Activated CD8-positive, alpha-beta memory T cell treated with anti-CD3 and anti-CD28 coated beads, Interleukin-2, amount 50 U/mL, for 24 hours (primary cell): ENCODE results near the gene MARS1.
"Not testable (repeated sequence)": the region's sequence is repeated elsewhere in the genome, so short reads cannot be mapped to it uniquely, and the experiment has no call there.

Experiments used
- DNase-seq: peaks from one replicate; pipeline ENCODE4 v3.0.0-alpha.2; 2020; ENCODE audit errors: extremely low read depth

Gene MARS1

DNA sequence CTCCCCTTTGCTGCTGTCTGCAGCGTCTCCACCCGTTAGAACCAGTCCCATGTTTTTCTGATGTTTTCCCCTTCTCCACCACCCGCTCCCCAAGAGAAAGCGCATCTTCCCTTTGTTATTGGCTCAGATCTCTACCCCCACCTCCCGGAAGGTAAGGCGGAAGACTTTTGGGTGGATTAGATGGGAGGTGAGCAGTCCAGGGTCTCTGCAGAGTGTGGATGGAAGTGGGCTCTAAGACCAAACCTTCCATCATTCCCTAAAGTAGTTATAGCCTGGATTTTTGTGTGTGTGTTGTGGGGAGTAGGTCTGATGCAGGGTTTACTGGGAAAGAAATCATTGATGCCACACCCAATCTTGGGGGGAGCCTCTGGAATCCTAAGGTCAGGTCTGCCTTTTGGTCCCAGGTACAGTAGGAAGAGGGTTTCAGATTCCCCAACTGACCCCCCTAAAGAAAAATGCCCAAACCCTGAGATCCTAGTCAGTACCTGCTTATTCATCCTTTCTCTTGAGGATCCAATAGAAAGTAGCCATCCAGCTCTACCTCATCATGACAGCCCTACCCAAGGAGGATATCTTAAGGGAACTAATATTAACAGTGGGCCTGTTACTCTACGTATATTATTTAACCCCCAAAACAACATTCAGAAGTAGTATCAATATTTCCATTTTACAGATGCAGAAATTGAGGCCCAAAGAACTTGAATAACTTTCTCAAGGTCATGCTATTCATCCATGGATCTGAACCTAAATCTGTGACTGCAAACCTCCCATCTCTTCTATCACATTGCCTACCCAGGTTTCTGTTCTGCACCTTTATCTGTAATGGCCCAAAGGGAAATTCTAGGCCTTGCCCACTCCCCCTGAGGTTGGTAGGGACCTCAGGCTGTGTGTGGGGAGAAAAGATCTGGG, 63.0 kb downstream of the MARS1 start:
- no peak for DNase-seq

DNA sequence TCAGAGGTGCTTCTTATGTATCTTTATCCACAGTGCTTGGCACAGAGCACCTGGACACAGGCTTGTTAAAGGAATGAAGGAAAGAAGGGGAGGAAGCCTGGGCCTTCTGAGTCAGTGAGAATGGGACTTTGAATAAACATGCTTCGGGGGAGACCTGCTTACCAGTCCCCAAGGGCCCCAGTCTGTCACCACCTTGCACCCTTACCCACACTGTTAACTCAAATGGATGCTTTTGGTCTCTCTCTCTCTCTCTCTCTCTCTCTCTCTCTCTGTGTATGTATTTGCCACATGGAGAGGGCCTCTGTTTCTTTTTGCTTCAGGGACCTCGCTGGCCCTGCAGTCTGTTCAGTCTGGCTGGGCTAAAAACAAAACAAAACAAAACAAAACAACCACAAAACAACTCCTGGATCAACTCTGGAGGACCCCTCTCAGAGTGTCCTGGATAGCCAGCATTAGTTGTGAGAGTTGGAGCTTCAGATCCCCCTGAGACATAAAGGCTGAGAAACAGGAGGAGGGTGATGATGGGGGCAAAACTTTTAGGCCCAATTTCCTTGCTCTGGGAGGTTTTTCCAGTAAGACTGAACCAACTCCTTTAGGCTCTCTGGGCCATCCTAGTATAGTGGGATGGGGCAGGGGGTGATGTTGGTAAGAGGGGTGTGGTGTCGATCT, 63.9 kb downstream of the MARS1 start:
- no peak for DNase-seq

- DNase-seq: no peak
Observed at GRCh38 chr12:57552306-57552651, 64.4 kb downstream of the MARS1 start.

DNA sequence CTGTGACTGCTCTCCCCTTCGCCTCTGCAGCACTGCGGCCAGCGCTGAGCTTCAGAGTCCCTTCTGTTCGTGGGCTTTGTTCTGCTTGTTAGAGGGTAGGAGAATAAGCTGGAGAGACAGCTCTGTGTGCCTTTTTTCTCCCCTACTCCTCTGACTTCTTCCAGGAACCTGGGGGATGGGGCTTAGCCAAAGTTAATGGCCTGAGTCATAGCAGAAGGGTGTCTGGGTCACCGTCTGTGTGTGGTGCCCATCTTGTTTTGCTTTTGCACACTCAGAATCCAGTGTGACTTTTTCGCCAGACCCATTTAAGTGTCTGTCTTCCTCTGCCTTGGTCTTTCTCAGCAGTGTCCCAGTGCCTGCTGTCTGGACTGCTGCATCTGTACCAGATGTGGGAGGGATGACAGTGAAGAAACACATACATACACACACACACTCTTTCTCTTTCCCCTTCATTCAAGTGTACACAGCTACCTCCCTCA, 65.0 kb downstream of the MARS1 start:
- no peak for DNase-seq

DNA sequence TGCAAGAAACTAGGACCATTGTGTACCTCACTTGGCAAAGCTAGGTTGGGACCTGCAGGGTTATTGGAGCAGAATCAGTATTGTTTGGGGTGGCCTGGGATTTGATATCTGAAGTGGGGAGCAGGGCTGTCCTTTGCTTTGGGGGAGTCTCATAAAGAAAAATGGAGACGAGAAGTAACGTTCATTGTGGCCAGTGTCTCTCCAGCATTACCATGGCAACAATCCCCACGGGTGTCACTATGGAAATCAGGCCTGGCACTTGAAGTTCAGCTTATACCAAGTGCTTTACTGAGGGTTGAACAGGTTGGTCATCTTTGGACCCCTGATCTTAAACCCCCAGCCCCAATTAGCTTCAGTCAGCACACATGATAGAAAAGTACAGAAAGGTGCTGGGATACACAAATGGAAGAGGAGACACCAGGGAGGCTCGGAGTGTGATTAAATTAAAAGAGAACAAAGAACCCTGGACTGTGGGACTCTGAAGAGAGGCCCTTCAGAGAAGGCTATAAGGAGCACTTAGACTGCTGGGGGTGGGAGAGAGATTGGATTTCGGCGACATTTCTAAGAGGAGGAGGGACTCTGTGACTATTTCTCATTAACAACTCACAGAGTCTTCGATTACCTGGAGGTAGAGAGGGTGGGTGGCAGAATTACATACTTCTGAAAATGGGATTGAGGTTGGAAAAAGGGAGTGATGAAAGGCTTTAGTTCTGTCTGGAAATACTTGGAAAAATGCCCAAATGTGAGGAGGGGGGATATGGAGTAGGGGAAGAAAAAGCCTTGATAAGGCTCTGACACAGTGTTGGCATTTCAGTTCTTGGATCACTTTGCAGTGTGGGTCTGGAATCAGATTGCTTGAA, 65.7 kb downstream of the MARS1 start:
- DNase-seq: no peak

DNA sequence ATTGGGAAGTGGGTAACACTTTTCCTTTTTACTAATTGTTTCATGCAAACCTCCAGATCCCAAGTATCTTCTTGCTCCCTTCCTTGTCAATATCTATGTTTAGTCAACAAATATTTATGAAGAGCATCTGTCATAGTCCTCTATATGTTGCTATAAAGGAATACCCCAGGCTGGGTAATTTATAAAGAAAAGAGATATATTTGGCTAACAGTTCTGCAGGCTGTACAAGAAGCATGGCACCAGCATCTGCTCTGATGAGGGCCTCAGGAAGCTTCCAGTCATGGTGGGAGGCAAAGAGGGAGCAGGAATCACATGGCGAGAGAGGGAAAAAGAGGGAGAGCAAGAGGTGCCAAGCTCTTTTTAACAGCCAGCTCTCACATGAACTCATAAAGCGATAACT, 66.6 kb downstream of the MARS1 start:
- no peak for DNase-seq

- no peak for DNase-seq
Observed at GRCh38 chr12:57554897-57555296, 67.0 kb downstream of the MARS1 start.

- no peak for DNase-seq
Observed at GRCh38 chr12:57558864-57559263, 71.0 kb downstream of the MARS1 start.

- no peak for DNase-seq
Observed at GRCh38 chr12:57560516-57560915, 72.6 kb downstream of the MARS1 start.

DNA sequence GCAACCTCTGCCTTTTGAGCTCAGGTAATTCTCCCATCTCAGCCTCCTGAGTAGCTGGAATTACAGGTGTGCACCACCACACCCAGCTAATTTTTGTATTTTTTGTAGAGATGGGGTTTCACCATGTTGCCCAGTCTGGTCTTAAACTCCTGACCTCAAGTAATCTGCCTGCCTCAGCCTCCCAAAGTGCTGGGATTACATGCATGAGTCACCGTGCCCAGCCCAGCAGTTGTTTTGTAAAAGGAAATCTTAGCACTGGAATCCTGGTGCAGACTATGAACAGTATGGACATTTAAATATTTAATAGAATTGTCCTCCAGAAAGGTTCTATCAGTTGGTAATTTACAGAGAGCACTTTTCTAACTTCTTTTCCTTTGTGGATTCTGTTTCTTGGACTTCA, 73.2 kb downstream of the MARS1 start:
- DNase-seq: not testable (repeated sequence)

DNA sequence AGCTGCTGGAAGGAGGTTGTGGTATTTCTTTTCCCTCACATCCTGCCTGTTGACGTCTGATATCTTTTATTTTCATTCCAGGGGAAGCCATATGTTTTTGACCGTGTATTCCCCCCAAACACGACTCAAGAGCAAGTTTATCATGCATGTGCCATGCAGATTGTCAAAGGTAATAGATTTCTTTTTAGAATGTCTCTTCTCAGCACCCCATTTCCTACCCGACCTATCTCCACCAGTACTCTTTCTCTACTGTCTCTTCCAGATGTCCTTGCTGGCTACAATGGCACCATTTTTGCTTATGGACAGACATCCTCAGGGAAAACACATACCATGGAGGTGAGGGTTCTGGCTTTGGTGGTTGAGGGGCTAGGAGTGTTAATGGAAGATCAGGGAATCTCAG, 75.5 kb downstream of the MARS1 start:
- DNase-seq: no peak

DNA sequence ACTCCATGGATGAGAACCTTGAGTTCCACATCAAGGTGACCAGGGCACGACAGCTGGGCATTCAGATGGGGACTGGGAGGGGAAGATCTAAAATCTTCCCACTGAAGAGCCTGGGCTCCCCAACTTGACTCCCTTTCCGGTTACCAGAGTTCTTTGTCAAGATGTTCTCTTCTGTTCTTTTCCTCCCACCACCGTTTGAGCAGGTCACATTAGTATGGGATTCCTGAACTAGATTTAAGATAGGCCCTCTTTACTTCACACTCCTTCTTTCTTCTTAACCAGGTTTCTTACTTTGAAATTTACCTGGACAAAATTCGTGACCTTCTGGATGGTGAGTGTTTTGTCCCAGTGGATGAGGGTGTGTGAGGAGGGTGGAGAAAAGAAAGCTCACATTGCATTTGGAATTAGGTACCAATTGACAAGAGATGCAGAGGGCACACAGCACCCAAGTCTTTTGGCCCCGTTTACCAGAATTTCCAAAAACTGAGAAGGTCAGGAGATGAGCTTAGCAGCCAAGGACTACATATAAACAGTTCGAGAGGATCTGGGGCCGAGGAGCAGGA, 76.4 kb downstream of the MARS1 start:
- no peak for DNase-seq
